H1 (cell line): ENCODE results near the gene SLC37A1. TPM values are rescaled to one million over a fixed set of nuclear protein-coding genes. Genes with fewer than 3 reads are reported as not detected.

Experiments
- CTCF ChIA-PET: fragments of 300-600 bp; sonication (Branson Sonifier 250); formaldehyde crosslinking; loops from one replicate; lab custom pipeline; 2021; ENCODE audit not compliant: partially characterized antibody; lab: Charles Lee
- POLR2A ChIA-PET: fragments of 300-600 bp; sonication (Branson Sonifier 250); formaldehyde crosslinking; loops from one replicate; lab custom pipeline; 2021; ENCODE audit warnings: inconsistent platforms; ENCODE audit not compliant: partially characterized antibody; lab: Charles Lee
- DNase-seq, 2 experiments: peaks; one replicate each; pipeline versions ENCODE4 v3.0.0 to v3.0.0-alpha.2; 2010 to 2022; ENCODE audit warnings: low spot score in 2 of 2, low read depth in 1 of 2, mixed read lengths in 1 of 2
- FAIRE-seq: peaks from 2 replicates; lab custom pipeline; 2011; peaks lifted over from hg19 to GRCh38; lab: Jason Lieb, UNC
- H2AFZ ChIP-seq: 2 replicates; pipeline ENCODE4 v1.8.1; 2012; ENCODE audit warnings: low read length, inconsistent platforms
- H2AK5ac ChIP-seq: 2 replicates; pipeline ENCODE4 v1.6.1; 2013; ENCODE audit warnings: low read depth, low read length
- H2BK120ac ChIP-seq: replicated peaks from 2 replicates; pipeline ENCODE3; 2013; ENCODE audit warnings: low read depth, low read length, inconsistent platforms
- H2BK12ac ChIP-seq: 2 replicates; pipeline ENCODE4 v1.6.1; 2013; ENCODE audit warnings: low read depth, low read length
- H2BK15ac ChIP-seq: 2 replicates; pipeline ENCODE4 v1.6.1; 2013; ENCODE audit warnings: low read length
- H2BK20ac ChIP-seq: 2 replicates; pipeline ENCODE4 v1.6.1; 2013; ENCODE audit warnings: low read length
- H2BK5ac ChIP-seq: 2 replicates; pipeline ENCODE4 v1.6.1; 2013; ENCODE audit warnings: low read depth, low read length
- H3K14ac ChIP-seq: 2 replicates; pipeline ENCODE4 v1.6.1; 2013; ENCODE audit warnings: inconsistent platforms; ENCODE audit not compliant: insufficient read length
- H3K18ac ChIP-seq: 2 replicates; pipeline ENCODE4 v1.6.1; 2013; ENCODE audit warnings: low read length; ENCODE audit errors: extremely low read depth
- H3K23ac ChIP-seq: 2 replicates; pipeline ENCODE4 v1.6.1; 2013; ENCODE audit warnings: inconsistent platforms; ENCODE audit not compliant: insufficient read length
- H3K23me2 ChIP-seq: 2 replicates; pipeline ENCODE4 v1.6.1; 2013; ENCODE audit warnings: low read depth, low read length
- H3K27ac ChIP-seq: 2 replicates; pipeline ENCODE4 v1.6.1; 2011; ENCODE audit warnings: low read depth, low read length, inconsistent platforms
- H3K27me3 ChIP-seq, 4 experiments: replicated peaks in 1 of 4; 1 replicate in 1 of 4; 2 replicates in 3 of 4; pipeline versions ENCODE4 v1.6.1 to v1.8.1; 2011 to 2013; ENCODE audit warnings: low read length in 3 of 4, mild to moderate bottlenecking in 3 of 4, inconsistent platforms in 2 of 4, mixed read lengths in 2 of 4, moderate library complexity in 1 of 4; ENCODE audit not compliant: control insufficient read depth in 3 of 4, insufficient read depth in 3 of 4; ENCODE audit errors: extremely low read depth in 1 of 4
- H3K36me3 ChIP-seq, 4 experiments: 2 replicates each; pipeline versions ENCODE4 v1.6.1 to v1.8.1; 2011 to 2013; ENCODE audit warnings: mild to moderate bottlenecking in 4 of 4, low read length in 3 of 4, moderate library complexity in 2 of 4, control low read depth in 1 of 4, inconsistent platforms in 1 of 4; ENCODE audit not compliant: insufficient read depth in 4 of 4, control insufficient read depth in 2 of 4
- H3K4ac ChIP-seq: replicated peaks from 2 replicates; pipeline ENCODE3; 2013; ENCODE audit warnings: low read length, low read depth, mixed read lengths, inconsistent platforms; ENCODE audit not compliant: insufficient read length
- H3K4me1 ChIP-seq, 4 experiments: replicated peaks in 1 of 4; 1 replicate in 1 of 4; 2 replicates in 3 of 4; pipeline versions ENCODE4 v1.6.1 to v1.8.1; 2011 to 2013; ENCODE audit warnings: low read length in 3 of 4, inconsistent platforms in 2 of 4, mixed read lengths in 1 of 4; ENCODE audit not compliant: insufficient read depth in 4 of 4, control insufficient read depth in 3 of 4
- H3K4me2 ChIP-seq, 2 experiments: 2 replicates each; pipeline versions ENCODE4 v1.6.1 to v1.8.1; 2011 to 2013; ENCODE audit warnings: low read depth in 2 of 2, low read length in 2 of 2, control low read depth in 1 of 2, inconsistent platforms in 1 of 2, mild to moderate bottlenecking in 1 of 2; ENCODE audit not compliant: insufficient read depth in 1 of 2
- H3K4me3 ChIP-seq, 4 experiments: fragments of 200-600, 300-600 bp in 1 of 4; sonication (generic), shearing (Covaris generic), sonication (Bioruptor Twin) in 1 of 4; 2 replicates each; pipeline versions ENCODE4 v1.5.1 to v1.8.1; 2011 to 2016; ENCODE audit warnings: low read length in 4 of 4, low read depth in 3 of 4, control low read depth in 2 of 4, inconsistent platforms in 2 of 4, mild to moderate bottlenecking in 2 of 4, mixed read lengths in 1 of 4, moderate library complexity in 1 of 4; ENCODE audit not compliant: insufficient read depth in 2 of 4; ENCODE audit errors: extremely low read depth in 1 of 4
- H3K56ac ChIP-seq: replicated peaks from 2 replicates; pipeline ENCODE3; 2013; ENCODE audit warnings: low read depth, mild to moderate bottlenecking, mixed read lengths, low read length, inconsistent platforms; ENCODE audit not compliant: insufficient read length
- H3K79me1 ChIP-seq: 2 replicates; pipeline ENCODE4 v1.6.1; 2013; ENCODE audit warnings: low read depth, low read length, control low read depth
- H3K79me2 ChIP-seq, 2 experiments: 2 replicates each; pipeline versions ENCODE4 v1.6.1 to v1.8.1; 2012 to 2013; ENCODE audit warnings: low read length in 2 of 2, mild to moderate bottlenecking in 2 of 2, inconsistent platforms in 1 of 2; ENCODE audit not compliant: insufficient read depth in 2 of 2, control insufficient read depth in 1 of 2
- H3K9ac ChIP-seq, 4 experiments: replicated peaks in 1 of 4; 1 replicate in 1 of 4; 2 replicates in 3 of 4; pipeline versions ENCODE4 v1.6.1 to v1.8.1; 2011 to 2013; ENCODE audit warnings: low read depth in 3 of 4, low read length in 3 of 4, control low read depth in 2 of 4, mild to moderate bottlenecking in 2 of 4, moderate library complexity in 2 of 4, inconsistent platforms in 1 of 4; ENCODE audit errors: extremely low read depth in 1 of 4
- H3K9me3 ChIP-seq, 2 experiments: 2 replicates each; pipeline versions ENCODE4 v1.6.1 to v1.8.1; 2012 to 2013; ENCODE audit warnings: mild to moderate bottlenecking in 2 of 2, moderate library complexity in 2 of 2, control low read depth in 1 of 2, inconsistent platforms in 1 of 2, low read depth in 1 of 2, low read length in 1 of 2, mixed read lengths in 1 of 2; ENCODE audit not compliant: insufficient read depth in 2 of 2
- H4K20me1 ChIP-seq, 2 experiments: replicated peaks in 1 of 2; 2 replicates each; pipeline versions ENCODE3 to v1.8.1; 2011 to 2013; ENCODE audit warnings: inconsistent platforms in 2 of 2, low read length in 2 of 2, mild to moderate bottlenecking in 1 of 2; ENCODE audit not compliant: insufficient read depth in 2 of 2, control insufficient read depth in 1 of 2
- H4K5ac ChIP-seq: 2 replicates; pipeline ENCODE4 v1.6.1; 2013; ENCODE audit warnings: low read length, low read depth, mixed read lengths, inconsistent platforms; ENCODE audit not compliant: insufficient read length
- H4K8ac ChIP-seq: 2 replicates; pipeline ENCODE4 v1.8.0; 2013; ENCODE audit warnings: mild to moderate bottlenecking, moderate library complexity, low read length, inconsistent platforms; ENCODE audit not compliant: insufficient read depth; ENCODE audit errors: extremely low read depth
- H4K91ac ChIP-seq: replicated peaks from 2 replicates; pipeline ENCODE3; 2013; ENCODE audit warnings: low read length, mixed read lengths, inconsistent platforms; ENCODE audit not compliant: insufficient read length
- EP300 ChIP-seq, 2 experiments: IDR thresholded peaks; 1 replicate in 1 of 2; 2 replicates in 1 of 2; pipeline ENCODE4 v1.6.1; 2011 to 2012; ENCODE audit warnings: low read depth in 2 of 2, low read length in 2 of 2, mild to moderate bottlenecking in 2 of 2, borderline replicate concordance in 1 of 2, inconsistent platforms in 1 of 2, moderate library complexity in 1 of 2
- HDAC6 ChIP-seq: IDR thresholded peaks from one replicate; pipeline ENCODE4 v1.7.1; 2012; ENCODE audit warnings: low read depth, mild to moderate bottlenecking, inconsistent platforms, low read length, moderate library complexity
- SP2 ChIP-seq: IDR thresholded peaks from 2 replicates; pipeline ENCODE4 v1.6.1; 2012; ENCODE audit warnings: mild to moderate bottlenecking, low read length, inconsistent platforms
- ZNF274 ChIP-seq: IDR thresholded peaks from 2 replicates; pipeline ENCODE4 v1.7.0; 2012; ENCODE audit warnings: low read length, borderline replicate concordance; ENCODE audit errors: extremely low read depth
- WGBS, 2 experiments: shearing (Covaris generic) in 1 of 2; methylation state at CpG; one replicate each; pipeline versions ENCODE4 v1.1.6 to v1.1.7; 2013 to 2015; ENCODE audit warnings: low lambda C conversion rate in 2 of 2, mixed read lengths in 2 of 2, inconsistent platforms in 1 of 2, low coverage in 1 of 2, missing lambda C conversion rate in 1 of 2; ENCODE audit not compliant: insufficient replicate concordance in 2 of 2, insufficient coverage in 1 of 2, insufficient read length in 1 of 2; ENCODE audit errors: extremely low coverage in 1 of 2, missing lambda C conversion rate in 1 of 2; 5-methylcytosine and 5-hydroxymethylcytosine counted together
- polyA plus RNA-seq, 7 experiments: library from polyadenylated mRNA; depleted of rRNA in 3 of 7; stranded (reverse) in 5 of 7; unstranded in 2 of 7; fragments of >200 nt in 5 of 7; fragments of 200-250 nt in 2 of 7; gene quantifications; 1 replicate in 5 of 7; 2 replicates in 1 of 7; 4 replicates in 1 of 7; pipeline versions ENCODE4 v1.2.1 to v1.2.3, GENCODE V29; 2011 to 2013; ENCODE audit warnings: missing spikeins in 2 of 7, mixed read lengths in 2 of 7
- total RNA-seq: library from RNA; stranded (reverse); fragmentation: NEBNext Ultra II Directional; extraction: Animal tissue kit (Norgen Biotek cat#: 25700); gene quantifications from 2 replicates; pipeline ENCODE4 v1.2.1, GENCODE V29; 2021

Gene SLC37A1
- total and polyA plus RNA-seq, 2 of the 8 experiments (the other 6 are each of a cell fraction or from before 2014, with no cell fraction given), result 15.6 to 30.9 TPM

GRCh38 chr21:42533306-42533962, 19.8 kb downstream of the SLC37A1 start:
- H3K27ac ChIP-seq, result no peak overlapping the region
- no peak overlapping the region for H4K8ac ChIP-seq
- H3K9ac ChIP-seq, result no peak overlapping the region
- H2BK15ac ChIP-seq, result no peak overlapping the region
- no peak overlapping the region for H2AFZ ChIP-seq
- H3K79me1 ChIP-seq, result no peaks in the 10 kb centered on the region; the same call in 1 of the 2 replicates
- ChIA-PET POLR2A (interaction anchor here (0.9 kb wide), 1 partner anchor 9 kb away, joined by 3 read pairs; no protein-coding TSS in a partner anchor), CTCF (interaction anchor here (0.5 to 1.2 kb wide), 4 partner anchors 121 to 353 kb away, joined by 3 read pairs; no protein-coding TSS in a partner anchor)
- H3K27me3 ChIP-seq, result no peaks in the 10 kb centered on the region
- no peak overlapping the region for H3K4me2 ChIP-seq
- FAIRE-seq (no peak), DNase-seq (no peak)
- H2AK5ac ChIP-seq, result no peak overlapping the region
- no peaks in the 10 kb centered on the region for H3K23me2 ChIP-seq
- peaks cover 2 to 5% of the 10 kb centered on the region in 2 experiments for H4K20me1 ChIP-seq
- no peak overlapping the region for H3K14ac ChIP-seq
- no peak overlapping the region for H2BK20ac ChIP-seq
- no peak overlapping the region for H2BK120ac ChIP-seq
- peaks cover 0 to 7% (median 1%) of the 10 kb centered on the region in 4 experiments; a peak in 1 of 7 replicates for H3K4me1 ChIP-seq
- no peaks in the 10 kb centered on the region for H3K9me3 ChIP-seq
- no peak overlapping the region for H4K91ac ChIP-seq
- H2BK5ac ChIP-seq, result no peak overlapping the region
- H3K36me3 ChIP-seq, result peaks cover 0 to 6% (median under 1%) of the 10 kb centered on the region in 4 experiments; a peak in 4 of 8 replicates
- no peak overlapping the region for H3K18ac ChIP-seq
- H3K4ac ChIP-seq, result no peak overlapping the region
- H3K4me3 ChIP-seq, result no peak overlapping the region
- no peaks in the 10 kb centered on the region; a peak in 1 of 4 replicates for H3K79me2 ChIP-seq
- H3K23ac ChIP-seq, result no peak overlapping the region
- 92% methylated on average over 13 of the region's 13 CpGs; no CpG with 5 or more reads in 1 of the 2 experiments for WGBS, 2 experiments
- no peak overlapping the region for H2BK12ac ChIP-seq
- H4K5ac ChIP-seq, result no peak overlapping the region
- no peak overlapping the region for H3K56ac ChIP-seq
- TF ChIP-seq HDAC6, result no peak
- no peak for TF ChIP-seq EP300 (IDR thresholded peaks at IDR 0.05; ENCODE audit: borderline replicate concordance in 1 of 2, low read depth in 2 of 2, low read length in 2 of 2)
- TF ChIP-seq ZNF274, result no peak
- no peak for TF ChIP-seq SP2
